ENCODE results near the gene SPTSSB. TPM values are rescaled to one million over a fixed set of nuclear protein-coding genes. Genes with fewer than 3 reads are reported as not detected.

The SPTSSB gene
- polyA plus RNA-seq, 1 donor from 2014 or later = not detected

- peaks cover 8% of the 10 kb centered on the region for H3K27me3 Mint-ChIP-seq
- no peaks in the 10 kb centered on the region for H3K36me3 Mint-ChIP-seq
- peak overlapping the region in 2 of 3 donors; percentile 18 to 71 for H3K27ac Mint-ChIP-seq
- no peak overlapping the region for H3K4me3 Mint-ChIP-seq
- no peaks in the 10 kb centered on the region for H3K9me3 Mint-ChIP-seq
- H3K4me1 Mint-ChIP-seq = no peaks in the 10 kb centered on the region
These were observed 34.7 kb downstream of the SPTSSB start for GRCh38 chr3:161336661-161337060.

- Mint-ChIP-seq H3K27ac (no peak overlapping the region), H3K9me3 (peaks cover 0 to 3% (median 0%) of the 10 kb centered on the region in 3 donors), H3K36me3 (no peaks in the 10 kb centered on the region), H3K4me1 (no peaks in the 10 kb centered on the region), H3K27me3 (peaks cover 10% of the 10 kb centered on the region), H3K4me3 (no peak overlapping the region)
These were observed 37.6 kb downstream of the SPTSSB start for GRCh38 chr3:161333696-161334095.

GRCh38 chr3:161332792-161333191 is 38.5 kb downstream of the SPTSSB start:
- no peak overlapping the region for H3K4me3 Mint-ChIP-seq
- peaks cover 10% of the 10 kb centered on the region for H3K27me3 Mint-ChIP-seq
- H3K36me3 Mint-ChIP-seq = no peaks in the 10 kb centered on the region
- peaks cover 0 to 3% (median 0%) of the 10 kb centered on the region in 3 donors for H3K9me3 Mint-ChIP-seq
- no peak overlapping the region for H3K27ac Mint-ChIP-seq
- no peaks in the 10 kb centered on the region for H3K4me1 Mint-ChIP-seq

- Mint-ChIP-seq H3K36me3 (no peaks in the 10 kb centered on the region), H3K9me3 (peaks cover 4 to 9% (median 9%) of the 10 kb centered on the region in 3 donors), H3K27me3 (peaks cover 11% of the 10 kb centered on the region), H3K4me1 (no peaks in the 10 kb centered on the region), H3K4me3 (no peak overlapping the region), H3K27ac (no peak overlapping the region)
These were observed 46.3 kb downstream of the SPTSSB start for GRCh38 chr3:161325059-161325458.

- H3K27me3 Mint-ChIP-seq = peaks cover 7% of the 10 kb centered on the region
- H3K36me3 Mint-ChIP-seq = no peaks in the 10 kb centered on the region
- no peak overlapping the region for H3K4me3 Mint-ChIP-seq
- no peaks in the 10 kb centered on the region for H3K4me1 Mint-ChIP-seq
- H3K27ac Mint-ChIP-seq = no peak overlapping the region
- H3K9me3 Mint-ChIP-seq = peaks cover 4 to 11% (median 7%) of the 10 kb centered on the region in 3 donors
These were observed 47.2 kb downstream of the SPTSSB start for GRCh38 chr3:161323926-161324621.

- H3K9me3 Mint-ChIP-seq = peaks cover 4 to 11% (median 11%) of the 10 kb centered on the region in 3 donors
- no peaks in the 10 kb centered on the region for H3K4me1 Mint-ChIP-seq
- H3K36me3 Mint-ChIP-seq = no peaks in the 10 kb centered on the region
- H3K4me3 Mint-ChIP-seq = no peak overlapping the region
- H3K27me3 Mint-ChIP-seq = peaks cover 5% of the 10 kb centered on the region
- no peak overlapping the region for H3K27ac Mint-ChIP-seq
These were observed 48.3 kb downstream of the SPTSSB start for GRCh38 chr3:161322781-161323568.

GRCh38 chr3:161320837-161321236 is 50.5 kb downstream of the SPTSSB start:
- no peaks in the 10 kb centered on the region for H3K36me3 Mint-ChIP-seq
- no peaks in the 10 kb centered on the region for H3K4me1 Mint-ChIP-seq
- H3K27me3 Mint-ChIP-seq = peaks cover 18% of the 10 kb centered on the region
- H3K9me3 Mint-ChIP-seq = peaks cover 4 to 11% (median 11%) of the 10 kb centered on the region in 3 donors
- H3K4me3 Mint-ChIP-seq = no peak overlapping the region
- H3K27ac Mint-ChIP-seq = no peak overlapping the region

- Mint-ChIP-seq H3K4me1 (no peaks in the 10 kb centered on the region), H3K9me3 (peaks cover 4 to 11% (median 11%) of the 10 kb centered on the region in 3 donors), H3K4me3 (no peak overlapping the region), H3K36me3 (no peaks in the 10 kb centered on the region), H3K27me3 (peaks cover 18% of the 10 kb centered on the region), H3K27ac (no peak overlapping the region)
These were observed 51.5 kb downstream of the SPTSSB start for GRCh38 chr3:161319867-161320266.

- H3K4me3 Mint-ChIP-seq = no peak overlapping the region
- no peak overlapping the region for H3K27ac Mint-ChIP-seq
- no peaks in the 10 kb centered on the region for H3K4me1 Mint-ChIP-seq
- peaks cover 7 to 13% (median 11%) of the 10 kb centered on the region in 3 donors for H3K9me3 Mint-ChIP-seq
- H3K27me3 Mint-ChIP-seq = peaks cover 20% of the 10 kb centered on the region
- H3K36me3 Mint-ChIP-seq = peaks cover 4% of the 10 kb centered on the region
These were observed 54.2 kb downstream of the SPTSSB start for GRCh38 chr3:161317077-161317476.

GRCh38 chr3:161316006-161316689 is 55.2 kb downstream of the SPTSSB start:
- Mint-ChIP-seq H3K9me3 (peaks cover 5 to 8% (median 7%) of the 10 kb centered on the region in 3 donors), H3K36me3 (peaks cover 4% of the 10 kb centered on the region), H3K27ac (no peak overlapping the region), H3K4me1 (peaks cover 2 to 7% (median 7%) of the 10 kb centered on the region in 3 donors), H3K4me3 (no peak overlapping the region), H3K27me3 (peaks cover 17% of the 10 kb centered on the region)

- peaks cover 4% of the 10 kb centered on the region for H3K36me3 Mint-ChIP-seq
- H3K27ac Mint-ChIP-seq = no peak overlapping the region
- H3K4me1 Mint-ChIP-seq = peaks cover 14 to 18% (median 15%) of the 10 kb centered on the region in 3 donors
These were observed 56.4 kb downstream of the SPTSSB start for GRCh38 chr3:161314836-161315395.

GRCh38 chr3:161310649-161311423 is 60.5 kb downstream of the SPTSSB start:
- H3K27me3 Mint-ChIP-seq = peaks cover 5% of the 10 kb centered on the region
- H3K27ac Mint-ChIP-seq = peak overlapping the region in 1 of 3 donors; percentile 48
- H3K4me3 Mint-ChIP-seq = peak overlapping the region in 2 of 4 donors; percentile 36 to 53
- peaks cover 9 to 15% (median 11%) of the 10 kb centered on the region in 3 donors for H3K9me3 Mint-ChIP-seq
- peaks cover 14 to 18% (median 15%) of the 10 kb centered on the region in 3 donors for H3K4me1 Mint-ChIP-seq
- H3K36me3 Mint-ChIP-seq = peaks cover 4% of the 10 kb centered on the region

More at GRCh38 chr3:161314836-161315395, 56.4 kb downstream of the SPTSSB start:
- Mint-ChIP-seq H3K9me3 (peaks cover under 1 to 8% (median 4%) of the 10 kb centered on the region in 3 donors), H3K4me3 (peak overlapping the region in 1 of 4 donors; percentile 17), H3K27me3 (peaks cover 17% of the 10 kb centered on the region)

- Mint-ChIP-seq H3K4me3 (no peak overlapping the region), H3K9me3 (peaks cover 8 to 14% (median 9%) of the 10 kb centered on the region in 3 donors), H3K27me3 (peaks cover 1% of the 10 kb centered on the region), H3K27ac (no peak overlapping the region), H3K36me3 (no peaks in the 10 kb centered on the region), H3K4me1 (peaks cover 1 to 4% (median 3%) of the 10 kb centered on the region in 3 donors)
These were observed 66.0 kb downstream of the SPTSSB start for GRCh38 chr3:161305095-161305991.
